ENCODE data around the gene RSKR. TPM values are rescaled to one million over a fixed set of nuclear protein-coding genes. Genes with fewer than 3 reads are reported as not detected.
A peak's percentile ranks its signal among the peaks of the same experiment; 100 is the strongest.

RSKR gene
- total and polyA plus RNA-seq, 7 donors: 0.23 to 6.9 (median 3.4) TPM; not detected in 1

DNA sequence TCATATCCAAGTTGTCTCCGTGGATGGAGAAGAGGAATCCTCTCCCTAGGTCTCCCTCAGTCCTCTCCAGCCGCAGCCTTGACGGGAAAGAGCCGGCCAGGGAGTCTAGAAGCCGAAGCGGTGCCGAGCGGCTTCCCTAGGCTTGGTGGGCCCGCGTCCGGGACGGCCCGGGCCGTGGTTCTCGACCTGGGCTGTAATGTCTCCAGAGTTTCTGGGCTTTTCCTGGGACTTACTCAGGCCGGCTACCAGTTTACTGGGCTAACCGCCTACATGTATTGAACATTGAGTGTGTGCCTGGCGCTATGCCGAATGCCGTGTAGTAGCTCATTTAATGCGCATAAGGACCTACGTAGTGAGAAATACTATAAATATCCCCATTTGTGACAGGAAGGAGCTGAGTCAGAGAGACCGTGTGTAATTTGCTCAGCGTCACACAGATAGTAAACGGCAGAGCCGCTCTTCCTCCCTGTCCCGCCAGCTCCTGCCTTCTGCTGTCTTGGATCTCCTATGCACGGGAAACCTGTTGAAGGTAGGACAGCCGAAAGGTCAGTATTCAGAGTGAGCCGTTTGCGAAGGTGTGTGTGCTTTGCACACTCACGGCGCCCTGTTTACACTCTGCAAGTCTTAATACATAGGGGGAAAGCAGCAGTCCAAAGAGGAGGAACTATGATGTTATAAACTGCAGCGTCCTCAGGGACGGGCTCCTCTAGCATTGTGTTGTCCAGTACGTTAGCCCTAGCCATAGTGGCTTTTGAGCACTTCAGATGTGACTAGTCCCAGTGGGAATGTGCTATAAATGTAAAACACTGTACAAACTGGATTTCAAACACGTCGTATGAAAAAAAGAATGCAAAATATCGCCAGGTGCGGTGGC is 14.4 kb downstream of the RSKR start:
- Histone ChIP-seq H3K36me3 (no peaks in the 10 kb centered on the region), H3K27ac (peak overlapping the region; percentile 85 to 92 (median 89)), H3K27me3 (no peaks in the 10 kb centered on the region), H3K4me1 (peaks cover 2 to 19% (median 14%) of the 10 kb centered on the region in 4 donors), H3K9me3 (no peaks in the 10 kb centered on the region), H3K4me3 (peak overlapping the region; percentile 52 to 63 (median 55))
- intact Hi-C loops (cut with DNase I): loop anchor here (2.0 to 5.0 kb wide), 2 partner anchors 29 to 47 kb away; partner anchors contain the start of genes PIGS and UNC119
- WGBS, 2 donors: 2 to 6% methylated on average over 40 of the region's 40 CpGs
- TF ChIP-seq EP300 (IDR thresholded peaks at IDR 0.05) (no peak), POLR2A (IDR thresholded peaks at IDR 0.05) (no peak), POLR2AphosphoS5 (IDR thresholded peaks at IDR 0.05) (peak in 2 of 4 donors; percentile 5 to 33)
- TF ChIP-seq, protein P1, sequence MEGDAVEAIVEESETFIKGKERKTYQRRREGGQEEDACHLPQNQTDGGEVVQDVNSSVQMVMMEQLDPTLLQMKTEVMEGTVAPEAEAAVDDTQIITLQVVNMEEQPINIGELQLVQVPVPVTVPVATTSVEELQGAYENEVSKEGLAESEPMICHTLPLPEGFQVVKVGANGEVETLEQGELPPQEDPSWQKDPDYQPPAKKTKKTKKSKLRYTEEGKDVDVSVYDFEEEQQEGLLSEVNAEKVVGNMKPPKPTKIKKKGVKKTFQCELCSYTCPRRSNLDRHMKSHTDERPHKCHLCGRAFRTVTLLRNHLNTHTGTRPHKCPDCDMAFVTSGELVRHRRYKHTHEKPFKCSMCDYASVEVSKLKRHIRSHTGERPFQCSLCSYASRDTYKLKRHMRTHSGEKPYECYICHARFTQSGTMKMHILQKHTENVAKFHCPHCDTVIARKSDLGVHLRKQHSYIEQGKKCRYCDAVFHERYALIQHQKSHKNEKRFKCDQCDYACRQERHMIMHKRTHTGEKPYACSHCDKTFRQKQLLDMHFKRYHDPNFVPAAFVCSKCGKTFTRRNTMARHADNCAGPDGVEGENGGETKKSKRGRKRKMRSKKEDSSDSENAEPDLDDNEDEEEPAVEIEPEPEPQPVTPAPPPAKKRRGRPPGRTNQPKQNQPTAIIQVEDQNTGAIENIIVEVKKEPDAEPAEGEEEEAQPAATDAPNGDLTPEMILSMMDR (IDR thresholded peaks at IDR 0.05): no peak
- peak; percentile 87 for DNase-seq

GRCh38 chr17:28598799-28599310 is 15.1 kb downstream of the RSKR start, which contains the start of gene SPAG5:
Gene SPAG5, minus strand, starts transcription at chr17:28599025. Its CDS starts 79 bp downstream, at chr17:28598946.
- intact Hi-C loops (cut with DNase I): loop anchor here (2.0 to 5.0 kb wide), 2 partner anchors 28 to 47 kb away; partner anchors contain the start of genes PIGS and UNC119
- H3K9me3 ChIP-seq: no peaks in the 10 kb centered on the region
- H3K27me3 ChIP-seq: no peaks in the 10 kb centered on the region
- 0% methylated on average over 44 of the region's 44 CpGs for whole genome bisulfite sequencing, 2 donors
- TF ChIP-seq, protein P1 (IDR thresholded peaks at IDR 0.05): no peak
- TF ChIP-seq EP300 (IDR thresholded peaks at IDR 0.05): no peak
- TF ChIP-seq POLR2A (IDR thresholded peaks at IDR 0.05): peak; percentile 84 to 86
- peak; percentile 95 to 99 (median 96) for TF ChIP-seq POLR2AphosphoS5 (IDR thresholded peaks at IDR 0.05)
- peaks cover 2 to 19% (median 14%) of the 10 kb centered on the region in 4 donors for H3K4me1 ChIP-seq
- H3K36me3 ChIP-seq: no peaks in the 10 kb centered on the region
- DNase-seq: peak; percentile 97
- H3K4me3 ChIP-seq: peak within 1 kb of the TSS; percentile 52 to 63 (median 55)
- peak within 1 kb of the TSS; percentile 85 to 92 (median 89) for H3K27ac ChIP-seq

DNA sequence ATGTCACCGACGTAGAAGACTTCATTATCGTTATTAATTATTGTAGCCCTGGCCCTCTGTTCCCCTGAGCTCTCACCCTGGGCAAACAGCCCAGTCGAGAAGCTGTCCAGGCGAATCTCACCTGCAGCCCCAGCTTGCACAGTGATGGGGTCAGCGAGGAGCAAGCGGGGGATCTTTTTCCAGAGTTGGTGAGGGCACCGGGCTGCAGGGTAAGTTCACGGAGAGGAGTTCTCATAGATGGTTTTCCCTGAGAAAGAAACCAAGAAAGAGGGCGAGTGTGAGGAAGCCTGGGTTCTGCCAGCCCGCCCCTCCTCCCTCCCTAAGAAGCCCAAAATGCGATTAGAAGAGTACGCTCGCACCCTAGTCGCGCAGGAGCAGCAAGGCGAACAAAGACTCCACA is 15.6 kb downstream of the RSKR start:
- 2 to 7% methylated on average over 17 of the region's 17 CpGs for WGBS, 2 donors

GRCh38 chr17:28597606-28598383 is 16.2 kb downstream of the RSKR start:
- WGBS, 2 donors: 29 to 38% methylated on average over 5 of the region's 5 CpGs
- H3K4me3 ChIP-seq: peak overlapping the region in 1 of 4 donors; percentile 57
- TF ChIP-seq POLR2A (IDR thresholded peaks at IDR 0.05) (no peak), POLR2AphosphoS5 (IDR thresholded peaks at IDR 0.05) (no peak), EP300 (IDR thresholded peaks at IDR 0.05) (no peak)
- TF ChIP-seq, protein P1 (IDR thresholded peaks at IDR 0.05): no peak
- H3K9me3 ChIP-seq: no peaks in the 10 kb centered on the region
- no peak overlapping the region for H3K27ac ChIP-seq
- H3K4me1 ChIP-seq: peaks cover 2 to 19% (median 14%) of the 10 kb centered on the region in 4 donors
- no peaks in the 10 kb centered on the region for H3K27me3 ChIP-seq
- intact Hi-C loops (cut with DNase I): loop anchor here (2.0 to 5.0 kb wide), 2 partner anchors 27 to 45 kb away; partner anchors contain the start of genes PIGS and UNC119
- no peaks in the 10 kb centered on the region for H3K36me3 ChIP-seq
- no peak for DNase-seq

More for the DNA sequence above, 15.6 kb downstream of the RSKR start:
- Histone ChIP-seq H3K4me3 (peak overlapping the region; percentile 52 to 63 (median 55)), H3K27me3 (no peaks in the 10 kb centered on the region), H3K36me3 (no peaks in the 10 kb centered on the region), H3K27ac (peak overlapping the region; percentile 85 to 92 (median 89)), H3K9me3 (no peaks in the 10 kb centered on the region), H3K4me1 (peaks cover 2 to 19% (median 14%) of the 10 kb centered on the region in 4 donors)
- TF ChIP-seq EP300 (IDR thresholded peaks at IDR 0.05) (no peak), POLR2AphosphoS5 (IDR thresholded peaks at IDR 0.05) (no peak), POLR2A (IDR thresholded peaks at IDR 0.05) (no peak)
- TF ChIP-seq, protein P1 (IDR thresholded peaks at IDR 0.05): no peak
- DNase-seq: no peak
- intact Hi-C loops (cut with DNase I): loop anchor here (2.0 to 5.0 kb wide), 2 partner anchors 28 to 46 kb away; partner anchors contain the start of genes PIGS and UNC119
